IMR-90 (cell line): ENCODE data around the gene MAT1A. TPM values are rescaled to one million over a fixed set of nuclear protein-coding genes. Genes with fewer than 3 reads are reported as not detected.

ENCODE experiments used
- ATAC-seq: fragments of 200-7000 bp; cut with Tn5 transposase; 2 replicates; pipeline ENCODE4 v1.9.1; 2020; ENCODE audit warnings: low read depth, mild to moderate bottlenecking, moderate library complexity
- BruUV-seq: library from RNA; stranded (reverse); fragments of 400-500 nt; replicated peaks from 2 replicates; lab custom pipeline; 2021; lab: Mats Ljungman, UMichigan
- CTCF ChIA-PET: fragments of 300-600 bp; formaldehyde crosslinking; extraction: SDS; loops from one replicate; lab custom pipeline; 2021; ENCODE audit warnings: antibody characterized with exemption; lab: Yijun Ruan, JAX
- POLR2A ChIA-PET: fragments of 300-600 bp; sonication (Branson Sonifier 250); formaldehyde crosslinking; loops from one replicate; lab custom pipeline; 2022; ENCODE audit warnings: antibody characterized with exemption; ENCODE audit not compliant: unreplicated experiment; lab: Charles Lee
- DNase-seq: peaks from one replicate; pipeline ENCODE4 v3.0.0; 2013
- H2AFZ ChIP-seq: replicated peaks from 2 replicates; pipeline ENCODE3; 2013; ENCODE audit warnings: low read length, mild to moderate bottlenecking; ENCODE audit not compliant: poor library complexity
- H2AK5ac ChIP-seq: 2 replicates; pipeline ENCODE4 v1.6.1; 2013; ENCODE audit warnings: low read depth, low read length, inconsistent platforms
- H2AK9ac ChIP-seq: replicated peaks from 2 replicates; pipeline ENCODE3; 2013; ENCODE audit warnings: mild to moderate bottlenecking, low read depth, low read length, moderate library complexity; ENCODE audit not compliant: poor library complexity
- H2BK120ac ChIP-seq: 2 replicates; pipeline ENCODE4 v1.6.1; 2013; ENCODE audit warnings: low read depth, low read length, inconsistent platforms
- H2BK15ac ChIP-seq: 3 replicates; pipeline ENCODE4 v1.6.1; 2013; ENCODE audit warnings: low read depth, low read length, inconsistent platforms
- H2BK20ac ChIP-seq: 2 replicates; pipeline ENCODE4 v1.6.1; 2013; ENCODE audit warnings: low read depth, mild to moderate bottlenecking, inconsistent platforms, low read length, moderate library complexity
- H2BK5ac ChIP-seq: 2 replicates; pipeline ENCODE4 v1.6.1; 2013; ENCODE audit warnings: mild to moderate bottlenecking, low read depth, low read length, inconsistent platforms; ENCODE audit not compliant: poor library complexity, severe bottlenecking
- H3K14ac ChIP-seq: replicated peaks from 2 replicates; pipeline ENCODE4 v1.6.1; 2013; ENCODE audit warnings: low read depth, low read length, inconsistent platforms
- H3K18ac ChIP-seq: 2 replicates; pipeline ENCODE4 v1.6.1; 2013; ENCODE audit warnings: low read depth, low read length, control low read depth
- H3K23ac ChIP-seq: 2 replicates; pipeline ENCODE4 v1.6.1; 2013; ENCODE audit warnings: low read depth, low read length, inconsistent platforms
- H3K27ac ChIP-seq: 2 replicates; pipeline ENCODE4 v1.5.1; 2013; ENCODE audit warnings: mild to moderate bottlenecking, control low read depth, low read length; ENCODE audit not compliant: insufficient read depth
- H3K27me3 ChIP-seq: 2 replicates; pipeline ENCODE4 v1.6.1; 2013; ENCODE audit warnings: low read length; ENCODE audit not compliant: control insufficient read depth, insufficient read depth
- H3K36me3 ChIP-seq: 2 replicates; pipeline ENCODE4 v1.6.1; 2013; ENCODE audit warnings: low read length, mixed read lengths; ENCODE audit not compliant: control insufficient read depth, insufficient read depth
- H3K4ac ChIP-seq: 2 replicates; pipeline ENCODE4 v1.6.1; 2013; ENCODE audit warnings: low read depth, low read length, inconsistent platforms
- H3K4me1 ChIP-seq: 2 replicates; pipeline ENCODE4 v1.6.1; 2013; ENCODE audit warnings: low read length, mixed read lengths; ENCODE audit not compliant: control insufficient read depth, insufficient read depth
- H3K4me2 ChIP-seq: 2 replicates; pipeline ENCODE4 v1.6.1; 2013; ENCODE audit warnings: low read depth, mild to moderate bottlenecking, control low read depth, low read length, moderate library complexity
- H3K4me3 ChIP-seq: 2 replicates; pipeline ENCODE4 v1.5.1; 2013; ENCODE audit warnings: low read depth, mild to moderate bottlenecking, control low read depth, low read length, moderate library complexity; ENCODE audit not compliant: insufficient read depth
- H3K56ac ChIP-seq: 2 replicates; pipeline ENCODE4 v1.6.1; 2013; ENCODE audit warnings: low read length, inconsistent platforms; ENCODE audit not compliant: insufficient read depth; ENCODE audit errors: extremely low read depth
- H3K79me1 ChIP-seq, 2 experiments: 2 replicates each; pipeline ENCODE4 v1.6.1; 2013; ENCODE audit warnings: low read length in 2 of 2, inconsistent platforms in 1 of 2, low read depth in 1 of 2
- H3K9ac ChIP-seq: 2 replicates; pipeline ENCODE4 v1.6.1; 2013; ENCODE audit warnings: low read depth, low read length, control low read depth
- H3K9me1 ChIP-seq: 2 replicates; pipeline ENCODE4 v1.6.1; 2013; ENCODE audit warnings: low read length, inconsistent platforms; ENCODE audit not compliant: insufficient read depth
- H3K9me3 ChIP-seq: 2 replicates; pipeline ENCODE4 v1.6.1; 2013; ENCODE audit warnings: low read length; ENCODE audit not compliant: control insufficient read depth, insufficient read depth
- H4K20me1 ChIP-seq: 2 replicates; pipeline ENCODE4 v1.6.1; 2013; ENCODE audit warnings: low read length, inconsistent platforms; ENCODE audit not compliant: insufficient read depth
- H4K5ac ChIP-seq: 2 replicates; pipeline ENCODE4 v1.6.1; 2013; ENCODE audit warnings: mild to moderate bottlenecking, low read depth, low read length, control low read depth
- H4K8ac ChIP-seq, 2 experiments: 2 replicates each; pipeline ENCODE4 v1.6.1; 2013; ENCODE audit warnings: low read depth in 2 of 2, low read length in 2 of 2, control low read depth in 1 of 2, inconsistent platforms in 1 of 2
- H4K91ac ChIP-seq: 2 replicates; pipeline ENCODE4 v1.6.1; 2013; ENCODE audit warnings: low read depth, low read length, inconsistent platforms; ENCODE audit not compliant: insufficient read depth
- BHLHE40 ChIP-seq: fragments of 150-350 bp; IDR thresholded peaks from 2 replicates; pipeline ENCODE4 v1.6.1; 2016; ENCODE audit warnings: mild to moderate bottlenecking, low read depth, low read length
- CEBPB ChIP-seq: IDR thresholded peaks from 2 replicates; pipeline ENCODE4 v1.6.1; 2012; ENCODE audit warnings: low read depth, low read length, improper control_type of control experiment
- CHD1 ChIP-seq: IDR thresholded peaks from 2 replicates; pipeline ENCODE4 v1.6.1; 2012; ENCODE audit warnings: low read depth, low read length, improper control_type of control experiment
- FOS ChIP-seq: fragments of 150-350 bp; IDR thresholded peaks from 2 replicates; pipeline ENCODE4 v1.6.1; 2016; ENCODE audit warnings: low read depth, low read length
- MAFK ChIP-seq: IDR thresholded peaks from 2 replicates; pipeline ENCODE4 v1.6.1; 2012; ENCODE audit warnings: low read depth, low read length, improper control_type of control experiment
- MAZ ChIP-seq: IDR thresholded peaks from 2 replicates; pipeline ENCODE4 v1.6.1; 2012; ENCODE audit warnings: low read depth, mild to moderate bottlenecking, low read length, improper control_type of control experiment, moderate library complexity, borderline replicate concordance
- MXI1 ChIP-seq: IDR thresholded peaks from 2 replicates; pipeline ENCODE4 v1.6.1; 2012; ENCODE audit warnings: low read depth, mild to moderate bottlenecking, low read length, moderate library complexity, borderline replicate concordance
- NFE2L2 ChIP-seq: fragments of 150-350 bp; IDR thresholded peaks from 2 replicates; pipeline ENCODE4 v1.6.1; 2016; ENCODE audit warnings: low read depth, mild to moderate bottlenecking, low read length
- POLR2A ChIP-seq: IDR thresholded peaks from 2 replicates; pipeline ENCODE4 v1.6.1; 2012; ENCODE audit warnings: mild to moderate bottlenecking, low read depth, low read length
- RAD21 ChIP-seq: IDR thresholded peaks from 2 replicates; pipeline ENCODE4 v1.6.1; 2012; ENCODE audit warnings: low read length, improper control_type of control experiment
- RCOR1 ChIP-seq: IDR thresholded peaks from 2 replicates; pipeline ENCODE4 v1.6.1; 2012; ENCODE audit warnings: mild to moderate bottlenecking, low read length, improper control_type of control experiment; ENCODE audit not compliant: insufficient replicate concordance
- RFX5 ChIP-seq: IDR thresholded peaks from 2 replicates; pipeline ENCODE4 v1.8.0; 2012; ENCODE audit warnings: low read depth, mild to moderate bottlenecking, low read length, moderate library complexity
- SMC3 ChIP-seq: fragments of 150-350 bp; IDR thresholded peaks from 2 replicates; pipeline ENCODE4 v1.6.1; 2016; ENCODE audit warnings: low read depth, mild to moderate bottlenecking, antibody characterized with exemption, low read length, moderate library complexity
- WGBS, 2 experiments: methylation state at CpG; one replicate each; pipeline versions ENCODE4 v1.1.5 to v1.1.7; 2013; ENCODE audit warnings: missing lambda C conversion rate in 2 of 2; ENCODE audit not compliant: insufficient read length in 1 of 2; ENCODE audit errors: extremely low coverage in 2 of 2; 5-methylcytosine and 5-hydroxymethylcytosine counted together
- dilution Hi-C: fragments of 300-500 bp; cut with HindIII; formaldehyde crosslinking; loops from one replicate; pipeline ENCODE4 v1.14.3; 2018; ENCODE audit warnings: low sequenced_read_pairs; ENCODE audit not compliant: unreplicated experiment
- in situ Hi-C: fragments of 300-500 bp; cut with MboI; formaldehyde crosslinking; loops from 3 replicates; pipeline ENCODE4 v1.14.3; 2019; ENCODE audit warnings: low sequenced_read_pairs, inconsistent platforms, mixed read lengths
- intact Hi-C: fragments of 100-400 bp; cut with micrococcal nuclease; formaldehyde crosslinking; loops from 2 replicates; pipeline ENCODE4 v1.10.0; 2022
- polyA plus RNA-seq, 3 experiments: library from polyadenylated mRNA; depleted of rRNA; stranded (reverse); fragments of >200 nt; gene quantifications; 2 replicates each; pipeline ENCODE4 v1.2.3, GENCODE V29; 2012; ENCODE audit warnings: low replicate concordance in 1 of 3
- total RNA-seq: library from RNA; depleted of rRNA; stranded (reverse); fragments of >200 nt; gene quantifications from 2 replicates; pipeline ENCODE4 v1.2.3, GENCODE V29; 2012
- TF ChIP-seq, protein P1 (sequence below): fragments of 150-350 bp; IDR thresholded peaks from 2 replicates; pipeline ENCODE4 v1.6.1; 2017; ENCODE audit warnings: mild to moderate bottlenecking, antibody characterized with exemption, low read length, low read depth
- TF ChIP-seq, protein P2 (sequence below): fragments of 150-350 bp; IDR thresholded peaks from 2 replicates; pipeline ENCODE4 v1.6.1; 2016; ENCODE audit warnings: low read depth, mild to moderate bottlenecking, low read length, moderate library complexity, borderline replicate concordance
- TF ChIP-seq, protein P3 (sequence below): conservative IDR thresholded peaks from 2 replicates; pipeline ENCODE4 v1.5.1; 2012; ENCODE audit warnings: mild to moderate bottlenecking, low read depth, low read length, improper control_type of control experiment

MAT1A gene
- total and polyA plus RNA-seq, 2 of the 4 experiments (the other 2 are of a cell fraction): not detected

DNA sequence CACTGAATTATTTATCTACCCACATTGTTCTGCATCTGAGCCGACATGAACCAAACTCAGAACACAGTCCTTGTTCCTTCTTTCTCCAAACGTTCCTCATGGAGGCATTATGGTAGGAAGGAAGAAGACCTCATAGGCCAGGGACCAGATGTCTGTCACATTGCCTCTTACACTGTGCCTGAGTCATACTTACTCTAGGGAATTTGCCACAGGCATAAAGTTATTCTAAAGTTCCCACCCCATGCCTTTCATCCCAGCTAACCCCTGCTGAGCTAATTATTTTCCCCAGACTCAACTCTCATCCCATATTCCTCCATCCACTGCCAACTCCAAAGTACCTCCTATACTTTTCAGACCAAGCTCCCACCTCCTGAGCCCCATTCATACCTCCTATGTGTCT, 21.2 kb downstream of the MAT1A start:
- H3K36me3 ChIP-seq: no peaks in the 10 kb centered on the region
- no peak overlapping the region for H2BK15ac ChIP-seq
- no peak overlapping the region for H2AK5ac ChIP-seq
- no peak overlapping the region for H2BK120ac ChIP-seq
- H3K4me3 ChIP-seq: no peak overlapping the region
- dilution Hi-C loops: no loop called here
- TF ChIP-seq, protein P1, sequence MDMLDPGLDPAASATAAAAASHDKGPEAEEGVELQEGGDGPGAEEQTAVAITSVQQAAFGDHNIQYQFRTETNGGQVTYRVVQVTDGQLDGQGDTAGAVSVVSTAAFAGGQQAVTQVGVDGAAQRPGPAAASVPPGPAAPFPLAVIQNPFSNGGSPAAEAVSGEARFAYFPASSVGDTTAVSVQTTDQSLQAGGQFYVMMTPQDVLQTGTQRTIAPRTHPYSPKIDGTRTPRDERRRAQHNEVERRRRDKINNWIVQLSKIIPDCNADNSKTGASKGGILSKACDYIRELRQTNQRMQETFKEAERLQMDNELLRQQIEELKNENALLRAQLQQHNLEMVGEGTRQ: no peak
- TF ChIP-seq RFX5 (no peak), RAD21 (no peak), MAZ (no peak), CEBPB (no peak), MAFK (no peak), POLR2A (no peak), RCOR1 (no peak), CHD1 (no peak), FOS (no peak), NFE2L2 (no peak), SMC3 (no peak), MXI1 (no peak), BHLHE40 (no peak)
- TF ChIP-seq, protein P2, sequence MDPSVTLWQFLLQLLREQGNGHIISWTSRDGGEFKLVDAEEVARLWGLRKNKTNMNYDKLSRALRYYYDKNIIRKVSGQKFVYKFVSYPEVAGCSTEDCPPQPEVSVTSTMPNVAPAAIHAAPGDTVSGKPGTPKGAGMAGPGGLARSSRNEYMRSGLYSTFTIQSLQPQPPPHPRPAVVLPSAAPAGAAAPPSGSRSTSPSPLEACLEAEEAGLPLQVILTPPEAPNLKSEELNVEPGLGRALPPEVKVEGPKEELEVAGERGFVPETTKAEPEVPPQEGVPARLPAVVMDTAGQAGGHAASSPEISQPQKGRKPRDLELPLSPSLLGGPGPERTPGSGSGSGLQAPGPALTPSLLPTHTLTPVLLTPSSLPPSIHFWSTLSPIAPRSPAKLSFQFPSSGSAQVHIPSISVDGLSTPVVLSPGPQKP: no peak
- TF ChIP-seq, protein P3, sequence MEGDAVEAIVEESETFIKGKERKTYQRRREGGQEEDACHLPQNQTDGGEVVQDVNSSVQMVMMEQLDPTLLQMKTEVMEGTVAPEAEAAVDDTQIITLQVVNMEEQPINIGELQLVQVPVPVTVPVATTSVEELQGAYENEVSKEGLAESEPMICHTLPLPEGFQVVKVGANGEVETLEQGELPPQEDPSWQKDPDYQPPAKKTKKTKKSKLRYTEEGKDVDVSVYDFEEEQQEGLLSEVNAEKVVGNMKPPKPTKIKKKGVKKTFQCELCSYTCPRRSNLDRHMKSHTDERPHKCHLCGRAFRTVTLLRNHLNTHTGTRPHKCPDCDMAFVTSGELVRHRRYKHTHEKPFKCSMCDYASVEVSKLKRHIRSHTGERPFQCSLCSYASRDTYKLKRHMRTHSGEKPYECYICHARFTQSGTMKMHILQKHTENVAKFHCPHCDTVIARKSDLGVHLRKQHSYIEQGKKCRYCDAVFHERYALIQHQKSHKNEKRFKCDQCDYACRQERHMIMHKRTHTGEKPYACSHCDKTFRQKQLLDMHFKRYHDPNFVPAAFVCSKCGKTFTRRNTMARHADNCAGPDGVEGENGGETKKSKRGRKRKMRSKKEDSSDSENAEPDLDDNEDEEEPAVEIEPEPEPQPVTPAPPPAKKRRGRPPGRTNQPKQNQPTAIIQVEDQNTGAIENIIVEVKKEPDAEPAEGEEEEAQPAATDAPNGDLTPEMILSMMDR: no peak
- H3K18ac ChIP-seq: no peak overlapping the region
- no peak overlapping the region for H2AFZ ChIP-seq
- no peaks in the 10 kb centered on the region for H3K9me3 ChIP-seq
- H3K4me1 ChIP-seq: no peaks in the 10 kb centered on the region; the same call in 1 of the 2 replicates
- H4K91ac ChIP-seq: no peak overlapping the region
- H4K8ac ChIP-seq: no peak overlapping the region
- H3K4ac ChIP-seq: no peak overlapping the region
- H3K27ac ChIP-seq: no peak overlapping the region
- H3K56ac ChIP-seq: no peak overlapping the region
- BruUV-seq: no TSS peak
- no peak for ATAC-seq
- no peaks in the 10 kb centered on the region for H4K20me1 ChIP-seq
- no peaks in the 10 kb centered on the region for H3K9me1 ChIP-seq
- no peak overlapping the region for H3K9ac ChIP-seq
- no peak overlapping the region for H3K23ac ChIP-seq
- H4K5ac ChIP-seq: no peak overlapping the region
- H3K79me1 ChIP-seq: no peaks in the 10 kb centered on the region
- in situ Hi-C loops: loop anchor here (10.0 to 25.0 kb wide), 2 partner anchors 333 to 706 kb away; partner anchors contain the start of gene SFTPA2
- no peak overlapping the region for H2AK9ac ChIP-seq
- CTCF ChIA-PET: interaction anchor here (0.6 kb wide), 1 partner anchor 42 kb away, joined by 4 read pairs; no protein-coding TSS in a partner anchor
- no peak overlapping the region for H3K4me2 ChIP-seq
- intact Hi-C loops: no loop called here
- POLR2A ChIA-PET: no interaction called here
- WGBS, 2 experiments: no CpG with 5 or more reads among the region's 2 CpGs
- H3K27me3 ChIP-seq: peaks cover 19% of the 10 kb centered on the region
- no peak overlapping the region for H2BK20ac ChIP-seq
- no peak overlapping the region for H2BK5ac ChIP-seq
- H3K14ac ChIP-seq: no peak overlapping the region
- no peak for DNase-seq
